K562 (cell line): Measurements from ENCODE around the gene HPS3. TPM values are rescaled to one million over a fixed set of nuclear protein-coding genes. Genes with fewer than 3 reads are reported as not detected.

ENCODE experiments used
- ATAC-seq: fragments of 200-7000 bp; cut with Tn5 transposase; 3 replicates; pipeline ENCODE4 v1.9.1; 2020; ENCODE audit warnings: moderate library complexity
- BruUV-seq: library from RNA; stranded (reverse); fragments of 400-500 nt; replicated peaks from 2 replicates; lab custom pipeline; 2021; lab: Mats Ljungman, UMichigan
- CTCF ChIA-PET: fragments of 300-600 bp; formaldehyde crosslinking; extraction: SDS; loops from one replicate; lab custom pipeline; 2021; ENCODE audit warnings: low intra/inter-chr PET ratio; lab: Yijun Ruan, JAX
- POLR2A ChIA-PET: fragments of 300-600, 350-650 bp; sonication (Branson Sonifier 250); formaldehyde crosslinking; extraction: SDS; loops from one replicate; lab custom pipeline; 2021; ENCODE audit warnings: antibody characterized with exemption, inconsistent platforms; lab: Yijun Ruan, JAX
- DNase-seq, 4 experiments: peaks; one replicate each; pipeline versions ENCODE4 v3.0.0 to v3.0.0-alpha.2; 2011 to 2018; ENCODE audit warnings: low spot score in 3 of 4, mixed read lengths in 3 of 4; ENCODE audit errors: extremely low read depth in 1 of 4
- FAIRE-seq: peaks from 2 replicates; lab custom pipeline; 2011; peaks lifted over from hg19 to GRCh38; lab: Jason Lieb, UNC
- H2AFZ ChIP-seq: 2 replicates; pipeline ENCODE4 v1.6.0; 2011; ENCODE audit warnings: low read depth, low read length, control low read depth, inconsistent platforms
- H3K27ac ChIP-seq: fragments of 200-600 bp; 3 replicates; pipeline ENCODE4 v1.8.0; 2011; ENCODE audit warnings: low read depth, mild to moderate bottlenecking, control low read depth, inconsistent platforms, low read length, moderate library complexity, mixed read lengths; ENCODE audit errors: extremely low read depth
- H3K27me3 ChIP-seq, 2 experiments: fragments of 300-600 bp in 1 of 2; 2 replicates in 1 of 2; 3 replicates in 1 of 2; pipeline versions ENCODE4 v1.6.0 to v1.8.0; 2011; ENCODE audit warnings: inconsistent platforms in 2 of 2, low read length in 2 of 2, mild to moderate bottlenecking in 1 of 2, mixed read lengths in 1 of 2, moderate library complexity in 1 of 2; ENCODE audit not compliant: control insufficient read depth in 2 of 2, insufficient read depth in 2 of 2
- H3K36me3 ChIP-seq: fragments of 300-600 bp; 3 replicates; pipeline ENCODE4 v1.8.0; 2011; ENCODE audit warnings: mild to moderate bottlenecking, low read length, inconsistent platforms; ENCODE audit not compliant: control insufficient read depth, insufficient read depth
- H3K4me1 ChIP-seq, 2 experiments: fragments of 200-600 bp in 1 of 2; replicated peaks in 1 of 2; 2 replicates in 1 of 2; 3 replicates in 1 of 2; pipeline versions ENCODE4 v1.5.1 to v1.8.0; 2011; ENCODE audit warnings: inconsistent platforms in 2 of 2, low read length in 2 of 2, mild to moderate bottlenecking in 1 of 2, mixed read lengths in 1 of 2, moderate library complexity in 1 of 2; ENCODE audit not compliant: control insufficient read depth in 2 of 2, insufficient read depth in 2 of 2
- H3K4me2 ChIP-seq: 2 replicates; pipeline ENCODE4 v1.6.1; 2011; ENCODE audit warnings: low read length, control low read depth, inconsistent platforms, mixed read lengths; ENCODE audit not compliant: insufficient read depth
- H3K4me3 ChIP-seq: fragments of 200-600 bp; sonication (generic), shearing (Covaris generic); 2 replicates; pipeline ENCODE4 v1.5.1; 2016; ENCODE audit warnings: control low read depth, inconsistent platforms
- H3K79me2 ChIP-seq: fragments of 200-600 bp; 3 replicates; pipeline ENCODE4 v1.8.0; 2011; ENCODE audit warnings: low read length, inconsistent platforms; ENCODE audit not compliant: control insufficient read depth, insufficient read depth
- H3K9ac ChIP-seq, 2 experiments: 2 replicates each; pipeline versions ENCODE4 v1.6.0 to v1.6.1; 2011; ENCODE audit warnings: low read depth in 2 of 2, low read length in 2 of 2, control low read depth in 1 of 2, inconsistent platforms in 1 of 2, mild to moderate bottlenecking in 1 of 2, mixed read lengths in 1 of 2; ENCODE audit not compliant: insufficient read depth in 1 of 2
- H3K9me1 ChIP-seq: one replicate; pipeline ENCODE4 v1.6.0; 2011; ENCODE audit warnings: inconsistent platforms, mild to moderate bottlenecking, low read length, moderate library complexity; ENCODE audit not compliant: control insufficient read depth, insufficient read depth
- H3K9me3 ChIP-seq: replicated peaks from 2 replicates; pipeline ENCODE4 v1.5.1; 2011; ENCODE audit warnings: low read depth, low read length, inconsistent platforms; ENCODE audit not compliant: control insufficient read depth, insufficient read depth
- H4K20me1 ChIP-seq: replicated peaks from 2 replicates; pipeline ENCODE4 v1.6.1; 2011; ENCODE audit warnings: low read length, inconsistent platforms, mixed read lengths; ENCODE audit not compliant: control insufficient read depth, insufficient read depth
- CEBPG ChIP-seq, 3 experiments: fragments of 200-800 bp in 1 of 3; sonication (Bioruptor generic) in 1 of 3; sonication (generic) in 1 of 3; formaldehyde crosslinking in 1 of 3; IDR thresholded peaks in 2 of 3; conservative IDR thresholded peaks in 1 of 3; 2 replicates each; pipeline versions ENCODE4 v1.6.1 to v1.8.0; 2016 to 2022; ENCODE audit warnings: missing compliant biosample characterization in 2 of 3, missing genetic modification characterization in 2 of 3, mild to moderate bottlenecking in 1 of 3, missing genetic modification reagents in 1 of 3
- CHD2 ChIP-seq: IDR thresholded peaks from 2 replicates; pipeline ENCODE4 v1.6.1; 2011; ENCODE audit warnings: low read depth, low read length
- CTBP1 ChIP-seq: fragments of 450-650 bp; IDR thresholded peaks from 2 replicates; pipeline ENCODE4 v1.6.1; 2016; ENCODE audit warnings: borderline replicate concordance
- ERF ChIP-seq: fragments of 450-650 bp; formaldehyde crosslinking; IDR thresholded peaks from 2 replicates; pipeline ENCODE4 v1.4.0; 2020; ENCODE audit warnings: mild to moderate bottlenecking, mixed read lengths
- ESRRB ChIP-seq: fragments of 250-450 bp; sonication (Bioruptor Pico); IDR thresholded peaks from 2 replicates; pipeline ENCODE4 v1.5.0; 2020; ENCODE audit warnings: mild to moderate bottlenecking, moderate library complexity, borderline replicate concordance
- FOXJ2 ChIP-seq: fragments of 200-800 bp; sonication (Bioruptor generic); IDR thresholded peaks from 2 replicates; pipeline ENCODE4 v1.6.1; 2016; ENCODE audit warnings: missing genetic modification characterization, missing compliant biosample characterization
- NFIX ChIP-seq: fragments of 250-450 bp; sonication (Bioruptor Pico); IDR thresholded peaks from 2 replicates; pipeline ENCODE4 v1.4.0; 2020; ENCODE audit warnings: low read depth, mild to moderate bottlenecking, moderate library complexity
- NFYB ChIP-seq: IDR thresholded peaks from 2 replicates; pipeline ENCODE4 v1.6.1; 2011; ENCODE audit warnings: mild to moderate bottlenecking, moderate library complexity; ENCODE audit not compliant: insufficient read length; ENCODE audit errors: extremely low read depth
- PHB ChIP-seq: fragments of 250-450 bp; sonication (Bioruptor Pico); IDR thresholded peaks from 2 replicates; pipeline ENCODE4 v1.5.0; 2021
- SAP30 ChIP-seq: fragments of 200-600 bp; sonication (generic); IDR thresholded peaks from 2 replicates; pipeline ENCODE4 v1.6.1; 2012; ENCODE audit warnings: borderline replicate concordance, low read depth, mild to moderate bottlenecking, moderate library complexity, low read length, control low read depth, inconsistent platforms; ENCODE audit not compliant: insufficient read depth, poor library complexity, severe bottlenecking
- SMAD4 ChIP-seq: fragments of 250-450 bp; sonication (Bioruptor Pico); conservative IDR thresholded peaks from 2 replicates; pipeline ENCODE4 v1.8.0; 2021; ENCODE audit warnings: inconsistent platforms, mild to moderate bottlenecking, moderate library complexity
- ZNF395 ChIP-seq: fragments of 200-800 bp; sonication (Bioruptor generic); IDR thresholded peaks from 2 replicates; pipeline ENCODE4 v1.6.1; 2017; ENCODE audit warnings: missing genetic modification characterization, missing compliant biosample characterization
- ZNF592 ChIP-seq: fragments of 450-650 bp; IDR thresholded peaks from 2 replicates; pipeline ENCODE4 v1.6.1; 2017; ENCODE audit warnings: antibody characterized with exemption, mild to moderate bottlenecking
- WGBS: fragments of 100-300 bp; shearing (Covaris generic); methylation state at CpG from one replicate; pipeline ENCODE4 v1.1.6; 2016; ENCODE audit warnings: low coverage, mixed read lengths; ENCODE audit not compliant: insufficient coverage; ENCODE audit errors: missing lambda C conversion rate; 5-methylcytosine and 5-hydroxymethylcytosine counted together
- in situ Hi-C: fragments of 300-500 bp; cut with MboI; formaldehyde crosslinking; loops from 4 replicates; pipeline ENCODE4 v1.15.0; 2018; ENCODE audit warnings: inconsistent platforms, mixed read lengths
- intact Hi-C: fragments of 100-400 bp; cut with micrococcal nuclease; formaldehyde crosslinking; loops from 2 replicates; pipeline ENCODE4 v1.14.2; 2022
- polyA plus RNA-seq, 8 experiments: library from polyadenylated mRNA; depleted of rRNA in 4 of 8; stranded (reverse) in 5 of 8; unstranded in 3 of 8; fragments of >200 nt; fragmentation: Nextera tagmentation in 2 of 8; fragmentation: Illumina TruSeq in 1 of 8; extraction: Ambion mirVana in 2 of 8; extraction: Trizol in 1 of 8; gene quantifications; 2 replicates each; pipeline versions ENCODE4 v1.2.1 to v1.2.3, GENCODE V29; 2011 to 2014; ENCODE audit warnings: inconsistent platforms in 1 of 8, missing spikeins in 1 of 8
- total RNA-seq, 7 experiments: library from RNA; depleted of rRNA in 6 of 7; stranded (reverse); fragments of >200 nt in 6 of 7; fragmentation: Illumina TruSeq in 2 of 7; extraction: Trizol in 2 of 7; gene quantifications; 2 replicates each; pipeline versions ENCODE4 v1.2.1 to v1.2.3, GENCODE V29; 2011 to 2021; ENCODE audit warnings: low replicate concordance in 1 of 7
- TF ChIP-seq, protein P1 (sequence below): IDR thresholded peaks from 2 replicates; pipeline ENCODE4 v1.6.1; 2011; ENCODE audit not compliant: insufficient read length; ENCODE audit errors: extremely low read depth

The HPS3 gene
- total and polyA plus RNA-seq, 9 of the 15 experiments (the other 6 are each of a cell fraction or from before 2014, with no cell fraction given) = 1.2 to 11.3 (median 7.6) TPM

DNA sequence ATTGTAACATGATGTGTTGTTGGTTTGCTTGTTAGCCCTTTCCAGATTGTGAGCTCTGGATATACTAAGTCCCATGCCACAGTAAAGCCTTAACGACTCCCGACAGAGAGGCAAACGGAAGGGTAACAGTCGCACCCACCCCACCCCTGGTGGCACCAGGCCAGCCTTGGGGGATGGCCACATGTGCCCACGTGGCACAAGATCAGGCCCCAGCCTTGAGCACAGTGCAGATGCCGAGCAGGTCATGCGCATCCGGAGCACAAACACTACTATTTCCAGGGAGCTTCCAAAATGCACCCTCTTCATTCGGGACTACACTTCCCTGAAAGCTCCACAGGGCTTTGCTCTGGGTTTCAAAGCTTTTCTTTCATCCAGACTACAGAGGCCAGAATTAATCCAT, 10.7 kb upstream of the HPS3 start (continued):
- no peak for TF ChIP-seq SMAD4 (CRISPR knock-in tag)
- TF ChIP-seq CEBPG (CRISPR knock-in tag; IDR thresholded peaks at IDR 0.05) = no peak
- no peak for TF ChIP-seq CEBPG (tag; conservative IDR thresholded peaks at IDR 0.05 in 1 of 2, IDR thresholded peaks at IDR 0.05 in 1 of 2)
- TF ChIP-seq NFYB = no peak
- TF ChIP-seq CTBP1 = no peak
- no peak for TF ChIP-seq ESRRB (CRISPR knock-in tag)
- TF ChIP-seq ERF (CRISPR knock-in tag) = no peak
- TF ChIP-seq, protein P1, sequence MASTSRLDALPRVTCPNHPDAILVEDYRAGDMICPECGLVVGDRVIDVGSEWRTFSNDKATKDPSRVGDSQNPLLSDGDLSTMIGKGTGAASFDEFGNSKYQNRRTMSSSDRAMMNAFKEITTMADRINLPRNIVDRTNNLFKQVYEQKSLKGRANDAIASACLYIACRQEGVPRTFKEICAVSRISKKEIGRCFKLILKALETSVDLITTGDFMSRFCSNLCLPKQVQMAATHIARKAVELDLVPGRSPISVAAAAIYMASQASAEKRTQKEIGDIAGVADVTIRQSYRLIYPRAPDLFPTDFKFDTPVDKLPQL = no peak

DNA sequence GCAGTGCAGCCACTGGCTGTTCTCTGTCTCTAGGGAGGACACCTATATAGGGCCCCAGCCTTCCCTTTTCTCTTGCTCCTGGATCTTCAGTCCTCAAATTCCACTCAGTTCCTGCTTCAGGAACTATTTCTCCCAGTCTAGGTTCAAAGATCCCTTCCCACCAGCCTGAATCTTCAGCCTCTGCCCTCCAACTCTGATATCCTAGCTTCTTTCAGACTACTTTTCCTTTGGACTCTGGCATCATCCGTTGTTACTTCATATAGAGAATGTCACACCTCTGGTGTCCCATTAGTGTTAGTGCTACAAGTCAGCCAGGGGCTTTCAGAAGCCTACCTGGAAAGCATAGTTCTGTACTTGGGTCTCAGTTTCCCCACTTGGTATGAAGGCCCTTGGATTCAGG, 10.0 kb upstream of the HPS3 start:
- Histone ChIP-seq H2AFZ (no peak overlapping the region), H3K4me2 (no peak overlapping the region), H4K20me1 (no peaks in the 10 kb centered on the region), H3K79me2 (no peaks in the 10 kb centered on the region), H3K4me3 (no peak overlapping the region), H3K9me3 (no peaks in the 10 kb centered on the region), H3K9me1 (no peaks in the 10 kb centered on the region), H3K9ac (no peak overlapping the region), H3K4me1 (no peaks in the 10 kb centered on the region), H3K36me3 (no peaks in the 10 kb centered on the region), H3K27ac (no peak overlapping the region), H3K27me3 (peaks cover 0 to 8% of the 10 kb centered on the region in 2 experiments; a peak in 2 of 5 replicates)
- ChIA-PET CTCF (interaction anchor here (0.6 to 9.6 kb wide), 6 partner anchors 129 to 209 kb away, joined by 3 to 210 read pairs (median 3); no protein-coding TSS in a partner anchor), POLR2A (interaction anchor here (2.1 kb wide), 1 partner anchor 10 kb away, joined by 12 read pairs; the partner anchor contains the start of gene HPS3)
- DNase-seq (no peak), FAIRE-seq (no peak), ATAC-seq (no peak)
- WGBS = 5% methylated on average over 1 of the region's 1 CpG
- in situ Hi-C loops = loop anchor here (5.0 to 10.0 kb wide), 2 partner anchors 153 to 365 kb away; no protein-coding TSS in a partner anchor
- intact Hi-C loops = no loop called here
- BruUV-seq = no TSS peak
- no peak for TF ChIP-seq FOXJ2
- TF ChIP-seq NFIX (CRISPR knock-in tag) = no peak
- no peak for TF ChIP-seq CHD2
- TF ChIP-seq ZNF592 = no peak
- no peak for TF ChIP-seq ZNF395 (CRISPR knock-in tag)
- no peak for TF ChIP-seq SAP30
- no peak for TF ChIP-seq PHB
